T-cell (primary cell): Measurements from ENCODE around the gene AMIGO3. TPM values are rescaled to one million over a fixed set of nuclear protein-coding genes. Genes with fewer than 3 reads are reported as not detected.

Experiments
- ATAC-seq, 4 experiments: fragments of 200-7000 bp in 3 of 4; fragments of 150-1000 bp in 1 of 4; cut with Tn5 transposase; replicated peaks in 1 of 4; 1 replicate in 3 of 4; 2 replicates in 1 of 4; pipeline ENCODE4 v1.10.0; 2021; ENCODE audit warnings: moderate library complexity in 3 of 4, mild to moderate bottlenecking in 2 of 4, moderate number of reproducible peaks in 1 of 4
- CTCF ChIA-PET, 2 donors: fragments of 300-600 bp; sonication (Branson Sonifier 250); formaldehyde crosslinking; loops; one replicate each; lab custom pipeline; 2022; ENCODE audit warnings: antibody characterized with exemption in 2 of 2; lab: Charles Lee
- POLR2A ChIA-PET, 2 donors: fragments of 300-600 bp; sonication (Branson Sonifier 250); formaldehyde crosslinking; loops; one replicate each; lab custom pipeline; 2022; ENCODE audit warnings: antibody characterized with exemption in 2 of 2; lab: Charles Lee
- DNase-seq, 35 experiments: peaks; one replicate each; pipeline versions ENCODE4 v3.0.0 to v3.0.0-alpha.2; 2013 to 2023
- H3K27ac ChIP-seq: one replicate; pipeline ENCODE4 v1.5.1; 2013; ENCODE audit warnings: low read length
- H3K27me3 ChIP-seq, 2 experiments: replicated peaks in 1 of 2; 1 replicate in 1 of 2; 2 replicates in 1 of 2; pipeline versions ENCODE4 v1.6.1 to v1.7.0; 2013; ENCODE audit warnings: low read length in 1 of 2, mixed read lengths in 1 of 2; ENCODE audit not compliant: control insufficient read depth in 2 of 2, insufficient read depth in 2 of 2; ENCODE audit errors: extremely low read depth in 1 of 2
- H3K36me3 ChIP-seq, 2 donors: 1 replicate in 1 of 2; 2 replicates in 1 of 2; pipeline versions ENCODE4 v1.6.1 to v1.7.0; 2013; ENCODE audit warnings: low read length in 1 of 2; ENCODE audit not compliant: control insufficient read depth in 2 of 2, insufficient read depth in 1 of 2; ENCODE audit errors: extremely low read depth in 1 of 2
- H3K4me1 ChIP-seq, 2 experiments: 1 replicate in 1 of 2; 2 replicates in 1 of 2; pipeline versions ENCODE4 v1.6.1 to v1.7.0; 2013; ENCODE audit warnings: low read length in 2 of 2, mixed read lengths in 1 of 2; ENCODE audit not compliant: insufficient read depth in 2 of 2, control insufficient read depth in 1 of 2; ENCODE audit errors: extremely low read depth in 1 of 2
- H3K4me3 ChIP-seq, 2 donors: 1 replicate in 1 of 2; 2 replicates in 1 of 2; pipeline versions ENCODE4 v1.5.1 to v1.7.0; 2013; ENCODE audit warnings: mild to moderate bottlenecking in 2 of 2, low read length in 1 of 2, moderate library complexity in 1 of 2; ENCODE audit not compliant: control insufficient read depth in 1 of 2; ENCODE audit errors: extremely low read depth in 1 of 2
- H3K9me3 ChIP-seq: 2 replicates; pipeline ENCODE4 v1.7.0; 2013
- H3K27ac Mint-ChIP-seq, 2 donors: one replicate each; pipeline ENCODE4 v1.8.0; 2020 to 2021; ENCODE audit warnings: mild to moderate bottlenecking in 2 of 2, mixed read lengths in 2 of 2
- H3K27me3 Mint-ChIP-seq, 2 donors: one replicate each; pipeline ENCODE4 v1.8.0; 2021 to 2022; ENCODE audit warnings: mixed read lengths in 2 of 2
- H3K36me3 Mint-ChIP-seq: one replicate; pipeline ENCODE4 v1.8.0; 2021; ENCODE audit warnings: mixed read lengths
- H3K4me1 Mint-ChIP-seq, 3 donors: one replicate each; pipeline ENCODE4 v1.8.0; 2020 to 2022; ENCODE audit warnings: mixed read lengths in 3 of 3, mild to moderate bottlenecking in 1 of 3
- H3K4me3 Mint-ChIP-seq, 3 donors: one replicate each; pipeline ENCODE4 v1.8.0; 2020 to 2022; ENCODE audit warnings: mild to moderate bottlenecking in 3 of 3, mixed read lengths in 3 of 3, moderate library complexity in 3 of 3
- H3K9me3 Mint-ChIP-seq, 3 donors: one replicate each; pipeline ENCODE4 v1.8.0; 2020 to 2022; ENCODE audit warnings: mixed read lengths in 3 of 3
- WGBS: methylation state at CpG from one replicate; pipeline ENCODE4 v1.1.5; 2013; ENCODE audit warnings: missing lambda C conversion rate; ENCODE audit not compliant: insufficient coverage; 5-methylcytosine and 5-hydroxymethylcytosine counted together
- total RNA-seq, 35 experiments: library from RNA in 6 of 35; stranded (reverse) in 6 of 35; fragments of 120-200 nt in 1 of 35; gene quantifications; one replicate each; pipeline versions ENCODE4 v1.2.1 to v1.2.4 and lab custom pipeline; 2013 to 2026

AMIGO3 gene
- total RNA-seq, 5 donors from 2014 or later (not counting 1 experiment from before 2014, with no cell fraction given), result 0.20 to 1.4 (median 0.26) TPM; not detected in 2

DNA sequence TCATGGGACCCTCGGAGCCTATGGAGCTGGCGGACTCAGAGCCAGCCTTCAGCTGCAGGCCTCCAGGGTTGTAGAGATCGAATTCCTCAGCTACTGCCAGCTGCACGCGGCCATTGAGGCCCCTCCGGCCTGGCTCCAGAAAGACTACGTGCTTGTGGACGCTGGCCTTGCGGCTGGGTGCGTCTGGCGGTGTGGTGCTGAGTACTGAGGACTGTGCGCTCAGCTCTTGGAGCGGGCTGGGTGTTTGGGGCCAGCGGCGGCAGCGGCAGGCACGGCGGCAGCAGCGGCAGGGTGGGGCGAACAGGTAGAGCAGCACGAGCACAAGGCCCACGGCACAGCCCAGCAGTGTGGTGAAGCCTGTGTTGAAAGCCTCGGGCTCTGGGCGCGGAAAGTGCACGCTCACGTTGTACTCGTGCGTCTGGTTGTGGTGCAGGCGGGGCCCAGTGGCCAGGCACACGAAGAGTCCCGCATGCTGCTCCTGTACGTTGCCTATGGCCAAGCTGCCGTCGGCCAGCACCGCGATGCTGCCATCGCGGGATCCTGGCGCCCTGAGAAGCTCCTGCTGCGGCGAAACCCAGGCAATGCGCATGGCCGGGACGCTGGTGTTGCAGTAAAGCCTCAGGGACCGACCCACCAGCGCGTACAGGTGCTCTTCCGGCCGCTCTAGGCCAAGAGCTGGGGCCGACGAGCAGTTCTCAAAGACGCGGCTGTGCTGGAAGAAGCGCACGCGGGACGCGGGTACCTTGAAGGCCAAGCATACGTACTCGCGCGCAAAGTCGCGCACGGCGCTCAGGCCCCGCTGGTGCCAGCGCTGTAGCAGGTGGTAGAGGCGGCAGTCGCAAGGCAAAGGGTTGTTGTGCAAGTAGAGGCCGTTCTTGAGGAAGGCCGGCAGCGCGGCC lies 1.3 kb downstream of the AMIGO3 start:
- DNase-seq (no peak), ATAC-seq (no peak)
- peaks cover 28 to 37% (median 35%) of the 10 kb centered on the region in 3 donors for H3K4me1 Mint-ChIP-seq
- peaks cover 4% of the 10 kb centered on the region for H3K36me3 Mint-ChIP-seq
- ChIA-PET CTCF (no interaction called here), POLR2A (no interaction called here)
- WGBS, result 92% methylated on average over 74 of the region's 75 CpGs
- H3K27ac ChIP-seq, result no peak overlapping the region
- no peaks in the 10 kb centered on the region for H3K27me3 ChIP-seq
- H3K9me3 Mint-ChIP-seq, result no peaks in the 10 kb centered on the region
- no peaks in the 10 kb centered on the region for H3K9me3 ChIP-seq
- H3K27me3 Mint-ChIP-seq, result no peaks in the 10 kb centered on the region
- peak overlapping the region in 1 of 2 donors; percentile 93 for H3K27ac Mint-ChIP-seq
- peaks cover 3 to 43% of the 10 kb centered on the region in 2 experiments for H3K4me1 ChIP-seq
- H3K4me3 Mint-ChIP-seq, result peak overlapping the region; percentile 86 to 92 (median 88)
- peaks cover 5 to 22% of the 10 kb centered on the region in 2 donors for H3K36me3 ChIP-seq
- peak overlapping the region; percentile 80 to 81 for H3K4me3 ChIP-seq

GRCh38 chr3:49717211-49717958 lies 2.1 kb downstream of the AMIGO3 start:
- Mint-ChIP-seq H3K4me3 (peak overlapping the region; percentile 21 to 92 (median 21)), H3K9me3 (no peaks in the 10 kb centered on the region), H3K27me3 (no peaks in the 10 kb centered on the region), H3K4me1 (peaks cover 27 to 31% (median 29%) of the 10 kb centered on the region in 3 donors), H3K27ac (no peak overlapping the region), H3K36me3 (peaks cover 4% of the 10 kb centered on the region)
- ATAC-seq (no peak), DNase-seq (no peak)
- Histone ChIP-seq H3K36me3 (peaks cover 5 to 17% of the 10 kb centered on the region in 2 donors), H3K4me1 (peaks cover 3 to 43% of the 10 kb centered on the region in 2 experiments), H3K27ac (no peak overlapping the region), H3K9me3 (no peaks in the 10 kb centered on the region), H3K4me3 (no peak overlapping the region), H3K27me3 (no peaks in the 10 kb centered on the region)
- ChIA-PET POLR2A (no interaction called here), CTCF (no interaction called here)
- WGBS, result over 99% methylated on average over 10 of the region's 14 CpGs

GRCh38 chr3:49716691-49717210 lies 2.7 kb downstream of the AMIGO3 start:
- 95% methylated on average over 13 of the region's 16 CpGs for WGBS

GRCh38 chr3:49716169-49716568 lies 3.3 kb downstream of the AMIGO3 start:
- Histone ChIP-seq H3K9me3 (no peaks in the 10 kb centered on the region), H3K36me3 (peaks cover 5 to 9% of the 10 kb centered on the region in 2 donors), H3K4me1 (peaks cover 3 to 44% of the 10 kb centered on the region in 2 experiments), H3K4me3 (no peak overlapping the region), H3K27ac (no peak overlapping the region), H3K27me3 (no peaks in the 10 kb centered on the region)
- DNase-seq (no peak), ATAC-seq (no peak)
- CTCF ChIA-PET, result interaction anchor here in 1 of 2 donors (0.5 kb wide), 1 partner anchor 138 kb away, joined by 3 read pairs; no protein-coding TSS in a partner anchor
- peaks cover 1% of the 10 kb centered on the region for H3K36me3 Mint-ChIP-seq
- no peaks in the 10 kb centered on the region for H3K27me3 Mint-ChIP-seq
- no peak overlapping the region for H3K27ac Mint-ChIP-seq
- WGBS, result 94% methylated on average over 2 of the region's 7 CpGs
- POLR2A ChIA-PET, result no interaction called here
- H3K9me3 Mint-ChIP-seq, result no peaks in the 10 kb centered on the region
- H3K4me1 Mint-ChIP-seq, result peaks cover 26 to 31% (median 28%) of the 10 kb centered on the region in 3 donors
- H3K4me3 Mint-ChIP-seq, result no peak overlapping the region

More at GRCh38 chr3:49716691-49717210, 2.7 kb downstream of the AMIGO3 start:
- Mint-ChIP-seq H3K36me3 (peaks cover 4% of the 10 kb centered on the region), H3K27ac (no peak overlapping the region), H3K27me3 (no peaks in the 10 kb centered on the region), H3K9me3 (no peaks in the 10 kb centered on the region), H3K4me1 (peaks cover 26 to 30% (median 28%) of the 10 kb centered on the region in 3 donors), H3K4me3 (no peak overlapping the region)
- ATAC-seq, result no peak
- H3K27ac ChIP-seq, result no peak overlapping the region
- H3K4me1 ChIP-seq, result peaks cover 3 to 44% of the 10 kb centered on the region in 2 experiments
- peaks cover 5 to 11% of the 10 kb centered on the region in 2 donors for H3K36me3 ChIP-seq
- ChIA-PET CTCF (no interaction called here), POLR2A (no interaction called here)
- no peak overlapping the region for H3K4me3 ChIP-seq
- DNase-seq, result no peak
- H3K27me3 ChIP-seq, result no peaks in the 10 kb centered on the region
- H3K9me3 ChIP-seq, result no peaks in the 10 kb centered on the region

GRCh38 chr3:49715611-49716121 lies 3.8 kb downstream of the AMIGO3 start:
- H3K36me3 ChIP-seq, result peaks cover 5 to 10% of the 10 kb centered on the region in 2 donors
- Mint-ChIP-seq H3K27me3 (no peaks in the 10 kb centered on the region), H3K4me3 (no peak overlapping the region), H3K9me3 (no peaks in the 10 kb centered on the region), H3K36me3 (no peaks in the 10 kb centered on the region), H3K27ac (no peak overlapping the region), H3K4me1 (peaks cover 23 to 27% (median 25%) of the 10 kb centered on the region in 3 donors)
- H3K9me3 ChIP-seq, result no peaks in the 10 kb centered on the region
- 94% methylated on average over 11 of the region's 13 CpGs for WGBS
- peaks cover 3 to 44% of the 10 kb centered on the region in 2 experiments for H3K4me1 ChIP-seq
- DNase-seq (no peak), ATAC-seq (no peak)
- H3K27ac ChIP-seq, result no peak overlapping the region
- H3K4me3 ChIP-seq, result no peak overlapping the region
- H3K27me3 ChIP-seq, result no peaks in the 10 kb centered on the region
- POLR2A ChIA-PET, result no interaction called here
- CTCF ChIA-PET, result no interaction called here
